CD8-positive, alpha-beta memory T cell (primary cell): Measurements from ENCODE around the gene PPP3R1. TPM values are rescaled to one million over a fixed set of nuclear protein-coding genes. Genes with fewer than 3 reads are reported as not detected.
A peak's percentile ranks its signal among the peaks of the same experiment; 100 is the strongest.

ENCODE experiments used
- CTCF ChIA-PET: fragments of 350-600 bp; sonication (Branson Sonifier 250); formaldehyde crosslinking; loops from one replicate; lab custom pipeline; 2021; ENCODE audit warnings: antibody characterized with exemption; lab: Charles Lee
- POLR2A ChIA-PET: fragments of 350-600 bp; sonication (Branson Sonifier 250); formaldehyde crosslinking; loops from one replicate; lab custom pipeline; 2021; ENCODE audit warnings: antibody characterized with exemption; lab: Charles Lee
- DNase-seq, 5 donors: peaks; one replicate each; pipeline versions ENCODE4 v3.0.0 to v3.0.0-alpha.2; 2020 to 2022; ENCODE audit warnings: mixed read lengths in 1 of 5
- H3K27ac ChIP-seq: one replicate; pipeline ENCODE4 v1.7.0; 2013; ENCODE audit warnings: low read depth, mild to moderate bottlenecking, low read length, moderate library complexity
- H3K27me3 ChIP-seq: 2 replicates; pipeline ENCODE4 v1.7.0; 2013; ENCODE audit warnings: low read length, mild to moderate bottlenecking; ENCODE audit not compliant: insufficient read depth, poor library complexity, severe bottlenecking
- H3K36me3 ChIP-seq: 2 replicates; pipeline ENCODE4 v1.7.0; 2013; ENCODE audit warnings: mild to moderate bottlenecking, low read length, moderate library complexity; ENCODE audit not compliant: insufficient read depth
- H3K4me1 ChIP-seq: 2 replicates; pipeline ENCODE4 v1.7.0; 2013; ENCODE audit warnings: mild to moderate bottlenecking, low read length, moderate library complexity; ENCODE audit not compliant: insufficient read depth
- H3K4me3 ChIP-seq: 2 replicates; pipeline ENCODE4 v1.7.0; 2013; ENCODE audit warnings: mild to moderate bottlenecking, low read length
- H3K9me3 ChIP-seq: 2 replicates; pipeline ENCODE4 v1.7.0; 2013; ENCODE audit warnings: mild to moderate bottlenecking, low read length
- H3K27ac Mint-ChIP-seq, 8 donors: one replicate each; pipeline ENCODE4 v1.8.0; 2020 to 2021; ENCODE audit warnings: mixed read lengths in 8 of 8, mild to moderate bottlenecking in 6 of 8, inconsistent platforms in 3 of 8, moderate library complexity in 3 of 8
- H3K27me3 Mint-ChIP-seq, 2 donors: one replicate each; pipeline ENCODE4 v1.8.0; 2020 to 2021; ENCODE audit warnings: mixed read lengths in 2 of 2, mild to moderate bottlenecking in 1 of 2, moderate library complexity in 1 of 2
- H3K36me3 Mint-ChIP-seq, 3 donors: one replicate each; pipeline ENCODE4 v1.8.0; 2020 to 2021; ENCODE audit warnings: mixed read lengths in 3 of 3, inconsistent platforms in 1 of 3, mild to moderate bottlenecking in 1 of 3
- H3K4me1 Mint-ChIP-seq, 3 donors: one replicate each; pipeline ENCODE4 v1.8.0; 2020 to 2021; ENCODE audit warnings: mixed read lengths in 3 of 3, inconsistent platforms in 1 of 3, mild to moderate bottlenecking in 1 of 3
- H3K4me3 Mint-ChIP-seq, 7 donors: one replicate each; pipeline ENCODE4 v1.8.0; 2020 to 2021; ENCODE audit warnings: mixed read lengths in 7 of 7, mild to moderate bottlenecking in 6 of 7, moderate library complexity in 4 of 7, inconsistent platforms in 2 of 7
- H3K9me3 Mint-ChIP-seq, 5 donors: one replicate each; pipeline ENCODE4 v1.8.0; 2020 to 2022; ENCODE audit warnings: mixed read lengths in 5 of 5, mild to moderate bottlenecking in 3 of 5, moderate library complexity in 2 of 5, inconsistent platforms in 1 of 5
- polyA plus RNA-seq: library from polyadenylated mRNA; unstranded; fragments of 300-500 nt; fragmentation: Illumina TruSeq; gene quantifications from one replicate; pipeline ENCODE4 v1.2.3, GENCODE V29; 2021
- total RNA-seq, 2 experiments: library from RNA; stranded (reverse); gene quantifications; one replicate each; pipeline ENCODE4 v1.2.3, GENCODE V29; 2021

The PPP3R1 gene
- total and polyA plus RNA-seq, 3 experiments from 2014 or later = 4.2 to 86.1 (median 85.0) TPM

DNA sequence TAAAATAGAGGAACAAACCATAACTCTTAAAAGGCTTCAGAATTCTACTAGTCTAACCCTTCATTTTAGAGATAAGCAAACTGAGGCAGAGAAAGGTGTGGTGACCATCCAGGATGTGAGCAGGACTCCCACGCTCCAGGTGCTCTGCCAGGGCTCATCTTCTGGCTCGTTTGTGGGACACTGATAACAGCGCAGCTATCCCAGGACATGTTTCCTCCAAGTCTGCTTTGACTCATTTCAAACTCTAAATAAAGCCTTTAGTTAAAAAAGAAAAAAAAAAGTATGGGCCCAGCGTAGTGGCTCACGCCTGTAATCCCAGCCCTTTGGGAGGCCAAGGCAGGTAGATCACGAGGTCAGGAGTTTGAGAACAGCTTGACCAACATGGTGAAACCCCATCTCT is 39.0 kb upstream of the PPP3R1 start:
- no peaks in the 10 kb centered on the region for H3K36me3 Mint-ChIP-seq
- H3K4me3 Mint-ChIP-seq = no peak overlapping the region
- ChIA-PET POLR2A (no interaction called here), CTCF (interaction anchor here (0.6 to 2.7 kb wide), 7 partner anchors 9 to 171 kb away, joined by 3 to 11 read pairs (median 5); no protein-coding TSS in a partner anchor)
- Histone ChIP-seq H3K9me3 (no peaks in the 10 kb centered on the region), H3K27me3 (no peaks in the 10 kb centered on the region), H3K27ac (no peak overlapping the region), H3K4me1 (no peaks in the 10 kb centered on the region), H3K4me3 (no peak overlapping the region), H3K36me3 (no peaks in the 10 kb centered on the region)
- peaks cover 3 to 22% of the 10 kb centered on the region in 2 donors for H3K27me3 Mint-ChIP-seq
- peaks cover 7 to 8% (median 7%) of the 10 kb centered on the region in 3 donors for H3K4me1 Mint-ChIP-seq
- no peaks in the 10 kb centered on the region for H3K9me3 Mint-ChIP-seq
- DNase-seq = no peak
- no peak overlapping the region for H3K27ac Mint-ChIP-seq

DNA sequence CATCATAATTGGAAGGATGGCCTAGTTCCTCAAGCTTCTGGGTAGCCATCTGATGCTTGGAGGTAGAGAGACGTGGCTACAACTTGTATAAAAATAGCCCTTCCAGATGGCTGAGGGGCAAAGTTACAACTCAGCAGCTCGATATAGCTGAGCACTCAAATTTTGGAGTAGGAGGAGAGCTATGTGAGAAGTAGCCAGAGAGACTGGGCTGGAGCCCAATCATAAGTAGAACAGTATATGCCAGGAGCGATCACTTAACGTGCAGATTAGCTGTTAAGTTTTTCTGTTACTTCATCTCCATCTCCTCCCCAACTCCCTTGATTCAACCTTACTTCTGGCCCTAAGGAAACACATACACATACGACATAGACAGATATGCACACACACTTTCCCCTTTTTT is 38.6 kb upstream of the PPP3R1 start:
- H3K27me3 Mint-ChIP-seq = peaks cover 3 to 22% of the 10 kb centered on the region in 2 donors
- no peaks in the 10 kb centered on the region for H3K9me3 Mint-ChIP-seq

DNA sequence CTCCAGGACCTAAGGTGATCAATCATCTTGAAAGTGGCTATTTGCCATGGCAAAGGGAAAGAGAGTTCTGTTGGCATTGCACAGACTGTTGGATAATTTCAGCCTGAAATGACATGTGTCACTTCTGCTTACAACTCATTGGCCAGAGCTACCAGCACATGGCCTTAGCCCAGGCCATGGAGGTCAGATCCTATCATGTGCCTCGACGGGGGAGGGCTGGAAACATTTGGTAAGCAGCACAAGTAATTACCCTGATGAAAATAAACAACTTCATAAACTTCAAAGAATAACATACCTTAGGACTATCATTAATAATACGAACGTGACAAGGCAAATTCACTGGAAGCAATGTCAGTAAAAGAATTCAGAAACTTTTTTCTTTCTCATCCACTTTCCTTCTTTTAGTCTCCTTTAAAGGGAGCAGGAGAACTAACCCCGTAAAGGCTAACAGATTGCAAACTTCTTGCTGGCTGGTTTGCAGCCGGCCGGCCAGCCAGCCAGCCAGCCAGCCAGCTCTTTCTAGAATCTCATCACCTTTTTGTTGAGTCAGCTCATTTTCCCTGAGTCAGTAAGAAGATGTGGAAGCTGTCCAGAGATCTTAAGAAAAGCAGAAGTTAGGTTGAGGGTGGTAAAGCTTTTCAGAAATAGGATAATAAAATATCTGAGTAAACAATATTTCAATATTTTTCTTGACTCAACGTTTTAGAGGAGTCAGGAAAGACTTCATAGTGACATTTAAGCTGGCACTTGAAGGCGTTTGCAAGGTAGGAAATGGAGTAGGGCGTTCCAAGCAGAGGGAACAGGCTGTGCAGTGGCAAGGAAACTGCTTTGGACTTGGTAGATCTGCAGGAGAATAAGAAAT is 35.5 kb upstream of the PPP3R1 start:
- H3K27me3 Mint-ChIP-seq = peaks cover 7 to 32% of the 10 kb centered on the region in 2 donors
- CTCF ChIA-PET = no interaction called here
- H3K9me3 Mint-ChIP-seq = no peaks in the 10 kb centered on the region
- H3K27ac Mint-ChIP-seq = peak overlapping the region in 1 of 8 donors; percentile 62
- H3K4me1 Mint-ChIP-seq = peaks cover 0 to 1% (median 0%) of the 10 kb centered on the region in 3 donors
- Histone ChIP-seq H3K36me3 (no peaks in the 10 kb centered on the region), H3K4me3 (no peak overlapping the region), H3K27me3 (no peaks in the 10 kb centered on the region), H3K9me3 (no peaks in the 10 kb centered on the region), H3K27ac (no peak overlapping the region), H3K4me1 (no peaks in the 10 kb centered on the region)
- no peak for DNase-seq
- no peak overlapping the region for H3K4me3 Mint-ChIP-seq
- no peaks in the 10 kb centered on the region for H3K36me3 Mint-ChIP-seq
- POLR2A ChIA-PET = no interaction called here

More for the DNA sequence above, 38.6 kb upstream of the PPP3R1 start:
- no peaks in the 10 kb centered on the region for H3K36me3 ChIP-seq
- ChIA-PET CTCF (interaction anchor here (0.6 to 2.7 kb wide), 6 partner anchors 8 to 171 kb away, joined by 3 to 11 read pairs (median 6); no protein-coding TSS in a partner anchor), POLR2A (no interaction called here)
- H3K27ac Mint-ChIP-seq = no peak overlapping the region
- H3K4me3 Mint-ChIP-seq = no peak overlapping the region
- H3K4me1 Mint-ChIP-seq = peaks cover 7 to 8% (median 7%) of the 10 kb centered on the region in 3 donors
- no peak for DNase-seq
- H3K27me3 ChIP-seq = no peaks in the 10 kb centered on the region
- no peak overlapping the region for H3K4me3 ChIP-seq
- no peak overlapping the region for H3K27ac ChIP-seq
- H3K9me3 ChIP-seq = no peaks in the 10 kb centered on the region
- H3K4me1 ChIP-seq = no peaks in the 10 kb centered on the region
- H3K36me3 Mint-ChIP-seq = no peaks in the 10 kb centered on the region

DNA sequence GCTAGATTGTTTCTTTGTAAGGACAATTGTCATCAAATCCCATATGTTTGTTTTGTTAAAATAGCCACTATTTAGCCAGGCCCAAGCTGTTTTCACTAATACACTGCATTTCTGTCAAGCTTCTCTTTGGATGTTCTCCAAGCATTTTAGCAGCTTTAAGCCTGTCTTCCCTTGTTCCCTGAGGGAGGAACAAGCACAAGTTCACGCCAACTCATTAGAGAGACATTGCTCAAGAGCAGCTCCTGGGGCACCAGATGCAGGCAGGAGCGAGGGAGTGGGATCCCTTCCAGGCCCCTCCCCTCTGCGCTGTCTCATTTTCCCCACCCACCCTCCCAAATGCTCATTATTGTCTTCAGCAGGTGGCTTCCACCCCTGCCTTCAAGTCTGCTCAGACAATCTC is 32.6 kb upstream of the PPP3R1 start:
- no peak overlapping the region for H3K27ac Mint-ChIP-seq
- Histone ChIP-seq H3K9me3 (no peaks in the 10 kb centered on the region), H3K27me3 (no peaks in the 10 kb centered on the region), H3K4me3 (no peak overlapping the region), H3K4me1 (peaks cover 4% of the 10 kb centered on the region), H3K27ac (no peak overlapping the region), H3K36me3 (no peaks in the 10 kb centered on the region)
- no peak for DNase-seq
- POLR2A ChIA-PET = no interaction called here
- no peak overlapping the region for H3K4me3 Mint-ChIP-seq
- H3K36me3 Mint-ChIP-seq = no peaks in the 10 kb centered on the region
- no peaks in the 10 kb centered on the region for H3K9me3 Mint-ChIP-seq
- CTCF ChIA-PET = interaction anchor here (0.7 to 6.0 kb wide), 5 partner anchors 8 to 163 kb away, joined by 3 to 53 read pairs (median 4); no protein-coding TSS in a partner anchor
- peaks cover 0 to 7% (median 0%) of the 10 kb centered on the region in 3 donors for H3K4me1 Mint-ChIP-seq
- H3K27me3 Mint-ChIP-seq = peaks cover 14 to 29% of the 10 kb centered on the region in 2 donors

DNA sequence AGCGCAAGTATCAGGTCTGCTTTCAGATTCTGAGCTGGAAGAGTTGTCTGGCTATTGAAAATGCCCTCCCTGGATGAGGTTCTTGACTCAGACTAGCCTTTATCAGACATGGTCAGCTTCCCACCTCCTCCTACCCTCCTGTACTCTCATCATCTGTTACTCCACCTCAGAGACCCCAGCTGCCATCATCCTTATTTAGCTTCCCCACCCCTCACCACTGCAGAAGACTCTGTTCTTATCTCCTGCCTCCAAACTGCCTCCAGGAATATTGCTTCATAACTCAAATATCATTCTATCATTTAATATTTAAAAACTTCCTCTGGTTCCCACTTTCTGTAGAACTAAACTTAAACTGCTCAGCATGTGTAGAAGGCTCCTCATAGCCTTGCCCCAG is 31.1 kb upstream of the PPP3R1 start:
- H3K4me1 Mint-ChIP-seq = peaks cover 0 to 7% (median 0%) of the 10 kb centered on the region in 3 donors
- Histone ChIP-seq H3K4me1 (peaks cover 4% of the 10 kb centered on the region), H3K27me3 (no peaks in the 10 kb centered on the region), H3K4me3 (no peak overlapping the region), H3K27ac (no peak overlapping the region), H3K36me3 (no peaks in the 10 kb centered on the region), H3K9me3 (no peaks in the 10 kb centered on the region)
- H3K27me3 Mint-ChIP-seq = peaks cover 12 to 28% of the 10 kb centered on the region in 2 donors
- POLR2A ChIA-PET = no interaction called here
- no peaks in the 10 kb centered on the region for H3K36me3 Mint-ChIP-seq
- CTCF ChIA-PET = interaction anchor here (0.6 to 6.0 kb wide), 11 partner anchors 8 to 161 kb away, joined by 3 to 53 read pairs (median 4); no protein-coding TSS in a partner anchor
- no peak overlapping the region for H3K4me3 Mint-ChIP-seq
- no peak for DNase-seq
- no peaks in the 10 kb centered on the region for H3K9me3 Mint-ChIP-seq
- H3K27ac Mint-ChIP-seq = no peak overlapping the region

DNA sequence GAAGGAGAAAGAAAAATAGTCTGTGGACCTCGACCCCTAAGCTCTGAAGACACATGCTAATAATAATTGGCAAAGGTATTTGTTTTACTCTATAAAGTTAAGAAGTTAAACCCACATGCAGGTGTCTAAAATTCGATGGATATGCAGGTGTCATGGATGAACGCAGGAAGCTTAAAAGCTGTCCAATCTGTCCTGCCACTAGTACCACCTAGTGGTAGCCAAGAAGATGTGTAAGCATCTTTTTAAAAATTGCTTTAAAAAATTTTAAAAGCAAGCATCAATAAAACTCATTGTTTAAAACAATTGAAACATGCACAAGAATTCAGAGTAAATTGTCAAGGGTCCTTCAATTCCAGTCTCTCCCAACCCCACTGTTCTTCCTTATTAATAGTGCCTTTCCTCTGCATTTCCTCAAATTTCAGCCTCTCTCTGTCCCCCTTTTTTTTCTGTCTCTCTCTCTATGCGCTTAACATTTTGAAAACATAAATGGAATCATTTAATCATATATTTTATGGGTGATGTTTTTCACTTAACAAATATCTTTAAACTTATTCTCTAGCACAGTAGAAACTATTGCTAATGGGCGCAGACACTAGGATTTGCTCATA is 30.6 kb upstream of the PPP3R1 start:
- no peak overlapping the region for H3K4me3 Mint-ChIP-seq
- POLR2A ChIA-PET = no interaction called here

DNA sequence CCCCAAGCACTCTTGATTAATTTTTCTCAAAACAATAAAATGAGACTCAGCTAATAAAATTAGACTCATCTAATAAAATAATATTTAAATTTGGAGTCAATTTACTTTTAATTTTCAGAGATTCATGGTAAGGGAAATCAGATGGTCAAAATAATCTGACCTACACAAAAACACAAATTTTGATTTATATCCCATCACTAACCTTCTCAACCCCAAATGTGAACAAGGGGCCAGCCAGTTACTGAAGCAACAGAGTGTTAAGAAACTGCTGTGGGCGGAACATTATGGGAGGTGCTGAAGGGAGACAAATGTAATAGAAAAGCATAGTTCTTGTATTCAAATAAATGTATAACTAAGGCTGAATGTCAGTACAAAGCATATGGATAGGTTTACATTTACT is 28.5 kb upstream of the PPP3R1 start:
- H3K4me3 ChIP-seq = no peak overlapping the region
- H3K27me3 ChIP-seq = no peaks in the 10 kb centered on the region
- H3K36me3 Mint-ChIP-seq = no peaks in the 10 kb centered on the region
- no peaks in the 10 kb centered on the region for H3K36me3 ChIP-seq
- ChIA-PET CTCF (interaction anchor here (1.0 kb wide), 1 partner anchor 161 kb away, joined by 3 read pairs; no protein-coding TSS in a partner anchor), POLR2A (no interaction called here)
- no peaks in the 10 kb centered on the region for H3K9me3 ChIP-seq
- no peaks in the 10 kb centered on the region for H3K9me3 Mint-ChIP-seq
- H3K4me1 ChIP-seq = peaks cover 4% of the 10 kb centered on the region
- H3K4me3 Mint-ChIP-seq = no peak overlapping the region
- DNase-seq = no peak
- no peak overlapping the region for H3K27ac ChIP-seq
- H3K27me3 Mint-ChIP-seq = peaks cover 14 to 36% of the 10 kb centered on the region in 2 donors
- H3K4me1 Mint-ChIP-seq = peaks cover 0 to 7% (median 0%) of the 10 kb centered on the region in 3 donors
- H3K27ac Mint-ChIP-seq = no peak overlapping the region

More for the DNA sequence above, 30.6 kb upstream of the PPP3R1 start:
- CTCF ChIA-PET = interaction anchor here (0.6 to 6.0 kb wide), 14 partner anchors 9 to 161 kb away, joined by 3 to 53 read pairs (median 4); no protein-coding TSS in a partner anchor
- Histone ChIP-seq H3K27ac (no peak overlapping the region), H3K4me3 (no peak overlapping the region), H3K9me3 (no peaks in the 10 kb centered on the region), H3K4me1 (peaks cover 4% of the 10 kb centered on the region), H3K27me3 (no peaks in the 10 kb centered on the region), H3K36me3 (no peaks in the 10 kb centered on the region)
- Mint-ChIP-seq H3K27ac (no peak overlapping the region), H3K4me1 (peaks cover 0 to 7% (median 0%) of the 10 kb centered on the region in 3 donors), H3K36me3 (no peaks in the 10 kb centered on the region), H3K27me3 (peaks cover 11 to 27% of the 10 kb centered on the region in 2 donors), H3K9me3 (no peaks in the 10 kb centered on the region)
- peak in 3 of 5 donors; percentile 2 to 40 (median 40) for DNase-seq
